Tongue (tissue), 2 donors: Measurements from ENCODE around the gene PIK3R4. TPM values are rescaled to one million over a fixed set of nuclear protein-coding genes. Genes with fewer than 3 reads are reported as not detected.

Experiments
- DNase-seq: peaks from one replicate; pipeline ENCODE4 v3.0.0-alpha.2; 2015
- total RNA-seq: library from RNA; depleted of rRNA; stranded (reverse); fragments of >200 nt; gene quantifications from one replicate; pipeline ENCODE4 v1.2.3, GENCODE V29; 2014

The PIK3R4 gene
- total RNA-seq, 1 donor from 2014 or later = 40.5 TPM

DNA sequence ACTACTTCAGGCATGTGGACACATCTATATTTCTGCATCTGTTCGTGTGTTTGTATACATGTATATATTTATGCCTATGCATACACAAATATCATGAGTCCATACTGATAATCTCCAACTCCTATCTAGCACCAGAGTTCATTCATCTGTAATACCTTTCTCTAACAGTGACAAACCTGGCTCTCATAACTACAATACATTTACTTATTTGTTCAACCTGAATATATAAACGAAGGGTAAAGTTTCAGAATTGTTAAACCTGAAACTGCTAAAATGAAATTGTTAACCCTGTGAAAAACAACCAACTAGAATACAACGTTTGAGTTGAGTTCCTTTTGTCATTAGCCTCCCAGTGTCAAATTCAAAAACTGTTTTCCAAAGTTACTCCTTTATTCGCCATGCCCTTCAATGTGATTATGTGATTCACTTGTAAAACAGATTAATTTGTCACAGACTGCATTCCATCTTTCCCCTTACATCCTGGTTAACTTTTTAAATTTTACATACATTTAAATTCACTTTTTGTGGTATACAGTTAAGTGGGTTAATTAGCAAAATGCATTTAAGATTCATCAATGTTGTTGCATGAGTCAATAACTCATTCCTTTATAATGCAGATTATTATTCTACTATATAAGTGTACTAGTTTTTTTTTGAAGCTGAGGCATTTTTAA is 58.5 kb downstream of the PIK3R4 start:
- no peak for DNase-seq

DNA sequence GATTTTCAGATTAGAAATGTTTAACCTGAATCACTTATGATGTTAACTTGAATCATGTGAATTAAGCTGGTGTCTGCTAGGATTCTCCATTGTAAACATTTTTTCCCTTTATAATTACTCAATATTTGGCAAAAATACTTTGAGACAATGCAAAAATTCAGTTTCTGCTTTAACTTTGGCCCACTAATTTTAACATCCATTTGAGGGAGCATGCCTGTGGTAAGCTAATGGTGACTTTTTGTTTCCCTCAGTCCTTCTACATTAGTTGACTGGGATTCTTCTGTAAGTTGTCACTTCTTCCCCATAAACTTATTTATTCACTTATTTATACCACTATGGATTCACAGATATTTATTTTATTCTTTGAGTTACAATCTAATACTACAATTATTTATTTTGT is 59.3 kb downstream of the PIK3R4 start:
- DNase-seq = no peak

DNA sequence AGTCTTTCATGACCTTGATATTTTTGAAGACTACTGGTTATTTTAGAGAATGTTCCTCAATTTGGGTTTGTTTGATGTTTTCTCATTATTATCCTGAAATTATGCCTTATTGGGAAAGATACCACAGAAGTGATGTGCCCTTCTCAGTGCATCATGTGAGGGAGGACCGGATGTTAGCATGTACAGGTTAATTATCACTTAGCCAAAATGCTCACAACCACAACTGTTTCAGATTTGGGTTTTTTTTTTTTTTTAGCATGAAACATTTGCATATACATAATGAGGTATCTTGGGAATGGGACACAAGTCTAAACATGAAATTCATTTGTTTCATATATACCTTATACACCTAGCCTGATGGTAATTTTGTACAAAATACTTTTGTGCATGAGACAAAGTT is 59.8 kb downstream of the PIK3R4 start:
- DNase-seq = no peak

DNA sequence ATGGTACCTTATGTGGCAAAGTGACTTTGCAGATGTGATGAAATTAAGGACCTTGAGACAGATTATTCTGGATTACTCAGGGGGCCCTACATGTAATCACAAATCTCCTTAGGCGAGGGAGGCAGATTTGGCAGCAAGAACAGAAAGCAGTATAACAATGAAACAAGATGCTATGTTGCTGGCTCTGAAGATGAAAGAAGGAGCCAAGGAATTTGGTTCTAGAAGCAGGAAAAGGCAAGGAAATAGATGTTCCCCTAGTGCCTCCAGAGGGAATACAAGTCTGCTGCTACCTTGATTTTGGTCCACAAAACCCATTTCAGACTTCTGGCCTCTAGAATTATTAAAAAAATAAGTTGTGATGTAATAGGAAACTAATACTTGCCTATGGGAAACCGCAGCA is 64.5 kb downstream of the PIK3R4 start:
- DNase-seq = no peak

DNA sequence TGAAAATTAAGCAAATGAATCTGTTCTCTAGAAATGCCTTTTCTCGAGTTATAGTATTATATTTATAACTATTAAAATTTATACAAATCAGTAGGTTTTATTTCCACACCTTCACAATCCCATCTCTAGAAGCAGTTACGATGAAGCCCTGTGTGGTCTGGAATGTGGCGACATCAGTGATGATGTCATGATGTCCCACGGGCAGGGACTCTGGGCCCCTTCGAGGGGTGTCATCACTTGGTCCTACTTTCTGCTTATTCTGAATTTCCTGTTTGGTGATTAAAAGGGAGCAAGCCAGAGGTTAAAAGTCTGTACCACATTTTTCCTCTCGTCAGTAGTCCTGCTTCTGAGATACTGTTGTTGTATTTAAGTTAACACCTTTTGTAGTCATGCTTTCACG is 67.4 kb downstream of the PIK3R4 start:
- no peak for DNase-seq

DNA sequence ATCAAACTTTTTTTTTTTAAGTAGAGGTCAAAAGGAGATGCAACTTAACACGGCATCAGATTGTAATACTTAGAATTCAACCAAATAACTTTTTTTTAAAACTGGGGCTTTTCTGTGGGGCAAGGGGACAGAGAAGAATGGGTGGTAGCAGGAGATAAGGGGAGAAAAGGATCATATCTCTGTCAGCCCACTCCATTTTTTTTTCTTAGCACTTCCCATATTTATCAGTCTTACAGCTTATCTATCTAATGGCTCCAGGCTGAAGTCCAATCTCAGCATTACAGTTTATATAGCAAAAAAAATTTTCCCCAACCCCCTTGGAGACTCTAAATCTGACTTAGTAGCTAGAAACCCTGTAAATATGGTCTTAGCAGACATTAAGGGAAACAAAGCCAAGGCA is 69.3 kb downstream of the PIK3R4 start:
- no peak for DNase-seq

DNA sequence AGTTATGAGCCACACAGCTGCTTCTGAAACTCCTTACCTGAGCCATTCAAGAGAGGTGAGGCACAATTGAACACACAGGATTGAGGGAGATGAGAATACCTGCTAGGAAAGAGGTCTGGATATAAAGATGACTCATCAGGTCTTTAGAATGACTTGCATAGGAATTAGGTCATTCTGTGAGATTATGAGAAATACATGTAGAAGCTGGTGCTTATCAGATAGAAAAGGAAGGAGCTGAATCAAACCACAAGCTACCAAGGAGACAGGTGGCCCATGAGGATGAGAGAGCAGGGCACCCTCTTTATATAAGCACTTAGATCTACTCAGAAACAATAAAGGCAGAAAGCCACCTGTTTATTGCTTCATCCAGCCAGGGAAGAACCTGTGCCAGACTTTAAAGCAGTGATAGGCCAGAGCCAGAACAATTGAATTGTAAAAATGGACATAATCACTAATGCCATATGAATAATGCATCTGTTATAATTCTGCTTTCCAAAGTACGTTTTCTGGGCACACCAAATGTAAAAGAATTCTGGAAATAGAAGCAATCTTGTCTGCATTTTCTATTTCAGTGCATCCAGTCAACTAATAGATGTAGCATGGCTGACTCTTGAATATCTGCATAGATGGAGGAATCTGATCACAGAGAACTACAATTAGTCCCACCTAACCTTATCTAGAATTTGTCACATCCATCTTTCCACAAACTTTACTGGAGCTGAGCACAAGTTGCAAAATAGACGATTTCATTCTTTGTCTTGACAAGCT is 74.9 kb downstream of the PIK3R4 start:
- no peak for DNase-seq

DNA sequence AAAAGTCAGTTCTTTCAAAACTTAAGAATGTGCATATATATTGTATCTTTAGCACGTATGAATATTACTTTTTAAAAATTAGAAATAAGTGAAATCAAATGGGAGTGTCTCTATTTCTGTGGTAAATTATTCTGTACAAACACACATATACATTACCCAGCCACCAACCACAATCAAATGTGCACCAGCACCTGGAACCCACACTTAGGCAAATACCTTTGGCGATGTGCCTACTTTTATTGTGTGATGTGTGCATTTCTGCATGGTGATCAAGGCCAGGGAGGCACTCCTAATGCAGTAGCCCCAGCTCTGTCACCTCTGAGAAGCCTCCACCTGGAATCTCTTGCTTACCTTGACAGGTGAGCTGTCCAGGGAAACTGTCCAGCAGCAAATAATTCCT is 76.9 kb downstream of the PIK3R4 start:
- no peak for DNase-seq

DNA sequence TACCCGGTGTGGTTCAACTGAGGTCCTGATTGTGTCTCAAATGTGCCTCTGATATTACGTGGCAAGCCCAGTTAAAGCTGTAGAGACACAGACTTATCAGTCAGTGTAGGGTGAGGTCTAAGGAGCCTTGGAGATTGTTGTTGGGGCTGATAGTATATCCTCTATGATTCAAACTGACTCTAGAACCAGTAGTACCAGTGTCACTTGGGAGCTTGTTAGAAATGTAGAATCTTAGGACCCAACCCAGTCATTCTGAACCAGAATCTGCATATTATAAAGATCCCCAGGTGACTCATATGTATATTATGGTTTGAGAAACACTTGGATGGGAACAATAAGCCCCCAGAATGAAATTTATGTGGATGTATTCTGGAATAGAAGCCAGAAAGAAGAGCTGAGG is 83.5 kb downstream of the PIK3R4 start:
- DNase-seq = no peak

DNA sequence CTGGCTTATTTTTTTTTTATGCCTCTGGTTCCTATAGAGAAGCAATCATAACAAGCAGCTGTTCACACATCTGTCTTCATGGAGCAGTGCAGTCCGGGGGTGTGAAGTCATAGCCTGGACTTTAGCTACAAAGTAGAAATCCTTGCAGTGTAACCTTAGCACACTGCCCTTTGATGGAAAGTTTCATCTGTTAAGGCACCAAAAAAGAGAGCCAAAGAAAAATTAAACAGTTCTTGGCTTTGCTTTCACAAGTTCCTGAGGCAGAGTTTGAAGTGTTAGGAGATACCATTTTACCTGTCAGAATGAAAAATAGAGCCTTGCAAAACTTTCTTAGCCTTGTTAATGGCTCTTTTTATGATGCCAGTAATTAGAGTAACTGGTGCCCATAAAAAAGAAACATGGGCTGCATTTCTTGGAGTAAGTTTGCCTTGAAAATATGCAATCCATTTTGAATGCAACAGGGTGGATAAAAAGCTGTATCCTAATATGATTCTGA is 84.1 kb downstream of the PIK3R4 start:
- DNase-seq = peak; percentile 93

DNA sequence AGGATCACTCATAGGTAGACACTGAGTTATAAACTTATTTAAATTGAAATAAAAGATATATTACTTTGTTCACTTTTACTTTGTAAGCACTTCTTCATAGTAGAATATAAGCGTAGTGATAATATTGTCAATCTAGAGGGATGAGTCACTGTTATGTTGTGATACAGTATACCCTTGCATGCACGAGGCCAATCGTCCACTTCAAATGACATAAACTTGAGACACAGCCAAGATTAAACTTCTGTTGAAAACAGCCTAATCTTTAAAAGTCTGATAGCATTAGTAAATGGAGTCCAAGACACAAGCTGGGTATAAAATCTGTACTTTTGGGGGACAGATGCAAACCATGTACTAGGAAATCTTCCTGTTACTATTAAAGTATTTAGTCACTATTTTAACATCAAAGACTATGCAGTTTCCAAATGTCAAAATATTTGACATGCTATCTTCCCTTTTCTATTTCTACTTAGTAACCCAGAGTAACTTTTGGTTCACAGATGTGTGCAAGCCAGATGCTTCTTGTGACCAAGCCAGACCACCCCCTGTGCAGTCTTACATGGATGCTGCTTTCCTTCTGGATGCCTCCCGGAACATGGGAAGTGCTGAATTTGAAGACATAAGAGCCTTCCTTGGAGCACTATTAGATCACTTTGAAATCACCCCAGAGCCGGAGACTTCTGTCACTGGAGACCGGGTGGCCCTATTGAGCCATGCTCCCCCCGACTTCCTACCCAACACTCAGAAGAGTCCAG is 85.3 kb downstream of the PIK3R4 start:
- peak; percentile 57 for DNase-seq

DNA sequence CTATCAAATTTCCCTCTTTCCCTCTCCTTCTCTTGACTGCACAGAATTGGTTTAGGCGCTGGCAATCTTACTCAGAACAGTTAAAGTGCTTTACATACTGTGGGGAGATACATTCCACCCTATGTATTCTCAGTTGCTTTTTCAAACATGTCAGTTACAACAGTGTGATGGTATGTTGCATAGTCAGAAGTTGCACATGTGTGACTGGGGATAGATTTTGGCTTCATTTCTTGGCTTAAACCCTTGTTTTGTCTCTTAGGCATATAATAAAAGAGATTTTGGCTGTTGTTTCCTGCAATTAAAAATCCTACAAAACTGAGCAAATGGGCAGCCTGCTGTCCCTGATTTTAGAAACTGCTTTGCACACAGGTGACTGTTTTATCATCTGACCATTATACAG is 86.7 kb downstream of the PIK3R4 start:
- peak; percentile 82 for DNase-seq

DNA sequence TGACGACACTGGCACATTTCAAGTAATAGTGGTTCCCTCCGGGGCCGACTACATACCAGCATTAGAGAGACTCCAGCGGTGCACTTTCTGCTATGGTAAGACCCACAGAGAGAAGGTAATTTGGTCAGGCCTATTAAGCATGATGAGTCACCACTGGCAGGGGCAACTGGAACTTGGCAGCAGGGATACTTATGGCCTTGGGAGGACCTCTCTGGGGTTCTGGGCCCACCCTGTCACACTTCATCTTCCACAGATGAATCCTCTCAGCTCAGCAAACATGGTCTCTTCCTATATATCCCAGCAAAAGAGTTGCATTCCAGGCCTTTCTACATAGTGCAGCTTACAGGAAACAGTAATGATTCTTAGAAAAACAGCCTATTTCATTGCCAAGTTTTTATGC is 88.0 kb downstream of the PIK3R4 start:
- peak; percentile 83 for DNase-seq

DNA sequence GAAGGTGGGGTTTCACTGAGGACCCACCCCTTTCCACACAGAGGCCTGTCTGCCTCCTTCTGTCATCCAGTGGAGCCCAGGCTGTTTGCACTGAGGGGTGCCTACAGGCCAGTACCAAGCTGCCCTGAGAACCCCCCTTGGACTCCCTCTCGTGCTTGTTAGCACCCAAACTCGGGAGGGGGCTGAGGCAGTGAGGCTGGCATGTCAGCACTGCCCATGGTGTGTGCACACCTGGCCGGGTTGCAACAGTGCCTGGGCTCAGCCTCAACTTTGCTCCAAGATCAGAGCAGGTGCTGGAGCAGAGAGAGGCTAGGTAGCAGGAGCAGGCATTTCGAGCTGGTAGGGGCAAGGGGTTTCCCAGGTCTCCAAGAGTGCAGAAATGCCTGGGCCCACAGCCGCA is 90.0 kb downstream of the PIK3R4 start:
- no peak for DNase-seq

DNA sequence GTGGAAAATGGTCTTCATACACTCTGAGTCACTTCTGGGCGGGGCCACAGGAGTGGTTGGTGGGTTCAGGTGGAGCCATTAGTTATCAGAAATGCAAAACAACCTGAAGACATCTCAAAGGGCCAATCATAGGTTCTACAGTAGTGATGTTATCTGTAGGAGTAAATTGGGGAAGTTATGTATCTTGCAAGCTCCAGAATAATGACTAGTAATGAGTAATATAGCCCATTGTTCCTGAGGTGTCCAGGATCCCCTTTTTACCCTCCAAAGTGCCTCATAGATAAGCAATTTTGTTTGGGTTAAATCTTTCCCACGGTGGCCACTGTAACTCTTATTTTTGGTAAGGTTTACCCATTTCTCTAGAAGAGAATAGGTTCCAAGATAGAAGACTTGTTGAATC is 91.7 kb downstream of the PIK3R4 start:
- no peak for DNase-seq

DNA sequence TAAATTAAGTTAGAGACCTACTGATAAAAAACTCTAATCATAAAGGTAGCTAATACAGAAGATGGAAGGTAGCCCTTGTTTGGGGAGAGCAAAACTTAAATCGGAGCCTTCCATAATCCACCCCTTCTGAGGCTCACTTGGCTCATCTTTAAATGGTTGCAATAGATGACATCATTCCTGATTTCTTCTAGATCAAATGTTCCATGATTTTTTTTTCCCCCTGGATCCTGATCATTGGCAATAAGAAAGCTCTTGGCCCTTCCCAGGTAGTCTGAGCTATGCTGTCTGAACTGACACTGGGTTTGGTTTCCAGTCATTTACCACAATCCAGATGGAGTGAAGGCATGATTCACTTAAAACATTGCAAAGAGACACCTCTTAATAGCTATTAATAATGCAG is 92.5 kb downstream of the PIK3R4 start:
- DNase-seq = no peak

DNA sequence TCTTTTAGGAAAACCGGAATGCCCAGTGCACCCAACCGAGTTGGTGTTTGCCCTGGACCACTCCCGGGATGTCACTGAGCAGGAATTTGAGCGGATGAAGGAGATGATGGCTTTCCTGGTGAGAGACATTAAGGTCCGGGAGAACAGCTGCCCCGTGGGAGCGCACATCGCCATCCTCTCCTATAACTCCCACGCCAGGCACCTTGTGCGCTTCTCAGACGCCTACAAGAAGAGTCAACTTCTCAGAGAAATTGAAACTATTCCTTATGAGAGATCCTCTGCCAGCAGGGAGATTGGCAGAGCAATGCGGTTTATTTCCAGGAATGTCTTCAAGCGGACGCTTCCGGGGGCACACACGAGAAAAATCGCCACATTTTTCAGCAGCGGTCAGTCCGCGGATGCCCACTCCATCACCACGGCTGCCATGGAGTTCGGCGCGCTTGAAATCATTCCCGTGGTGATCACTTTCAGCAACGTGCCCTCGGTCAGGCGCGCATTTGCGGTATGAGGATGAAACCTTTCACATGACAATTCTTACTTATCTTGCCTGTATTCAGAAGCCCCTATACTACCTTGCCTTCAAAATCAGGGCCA is 97.5 kb downstream of the PIK3R4 start:
- DNase-seq = no peak

DNA sequence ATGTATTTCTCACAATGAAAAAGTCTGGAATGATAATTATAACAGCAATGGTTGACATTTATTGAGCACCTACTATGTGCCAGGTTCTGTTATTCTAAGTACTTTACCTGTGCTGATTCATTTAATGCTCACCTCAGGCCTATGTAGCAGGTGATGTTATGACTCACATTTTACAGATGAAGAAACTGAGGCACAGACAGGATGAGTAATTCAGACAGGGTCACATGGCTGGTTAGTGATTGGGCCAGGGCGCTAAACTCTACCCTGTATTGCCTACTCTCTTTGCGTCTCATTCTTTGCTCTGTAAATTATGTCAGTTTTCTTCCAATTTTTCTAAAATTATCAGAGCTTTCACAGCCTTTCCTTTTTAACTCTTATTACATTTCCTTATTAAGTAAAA is 98.3 kb downstream of the PIK3R4 start:
- DNase-seq = no peak

DNA sequence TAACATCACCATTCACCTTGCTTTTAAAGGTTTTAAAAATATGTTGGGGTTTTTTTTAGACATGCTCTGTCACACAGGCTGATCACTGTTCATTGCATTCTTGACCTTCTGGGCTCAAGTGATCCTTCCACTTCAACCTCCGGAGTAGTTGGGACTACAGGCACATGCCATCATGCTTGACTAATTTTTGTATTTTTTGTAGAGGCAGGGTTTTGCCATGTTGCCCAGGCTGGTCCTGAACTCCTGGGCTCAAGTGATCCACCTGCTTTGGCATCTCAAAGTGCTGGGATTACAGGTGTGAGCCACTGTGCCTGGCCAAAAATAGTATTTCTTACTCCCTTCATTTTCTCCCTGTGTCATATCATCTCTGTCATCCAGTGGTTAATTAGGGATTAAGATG is 101.4 kb downstream of the PIK3R4 start:
- no peak for DNase-seq

DNA sequence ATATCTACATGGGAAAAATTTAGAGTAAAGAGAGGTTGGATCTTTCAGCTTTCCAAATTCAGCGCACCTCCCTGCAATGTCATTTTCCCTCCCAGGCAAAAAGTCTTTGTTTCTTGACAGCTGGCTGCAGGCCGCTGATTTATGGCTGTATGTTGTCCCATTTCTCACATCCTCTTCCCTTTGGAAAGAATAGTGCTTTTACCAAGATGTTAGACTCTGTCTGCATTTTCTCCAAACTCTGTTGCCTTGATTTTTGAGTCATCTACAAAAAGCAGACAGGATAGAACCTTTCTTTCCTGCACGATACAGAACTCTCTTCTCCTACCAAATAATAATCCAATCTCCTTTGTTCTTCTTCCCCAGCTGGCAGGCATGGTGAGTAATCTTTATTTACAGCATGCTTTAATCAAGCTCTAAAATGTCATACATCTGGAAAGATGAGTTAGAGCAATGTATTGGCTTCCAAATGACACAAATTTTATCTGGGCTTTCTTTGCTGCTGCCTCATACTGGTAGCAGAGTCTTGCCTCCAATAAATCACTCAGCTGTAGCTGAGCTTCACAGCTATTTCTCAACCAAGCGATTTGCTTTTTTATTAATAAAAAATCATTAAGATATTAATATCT is 101.9 kb downstream of the PIK3R4 start:
- DNase-seq = peak; percentile 49

DNA sequence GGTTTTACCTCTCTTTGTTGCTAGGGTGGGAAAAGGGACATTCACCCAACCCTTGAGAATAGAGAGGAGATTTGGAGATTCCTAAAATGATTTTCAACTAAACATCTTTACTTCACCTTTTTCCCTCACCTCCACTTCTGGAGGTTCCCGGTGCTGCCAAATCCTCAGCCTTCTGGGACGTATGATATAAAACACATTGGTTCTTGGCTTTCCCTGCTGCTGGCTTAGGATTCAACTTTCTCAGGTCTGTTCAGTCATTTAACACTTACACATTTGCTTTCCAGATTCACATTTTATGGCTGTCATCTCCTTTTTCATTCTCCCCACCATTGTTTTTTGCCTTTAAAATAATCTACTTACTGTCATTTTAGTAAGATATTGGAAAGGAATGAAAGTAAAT is 106.6 kb downstream of the PIK3R4 start:
- peak; percentile 73 for DNase-seq

DNA sequence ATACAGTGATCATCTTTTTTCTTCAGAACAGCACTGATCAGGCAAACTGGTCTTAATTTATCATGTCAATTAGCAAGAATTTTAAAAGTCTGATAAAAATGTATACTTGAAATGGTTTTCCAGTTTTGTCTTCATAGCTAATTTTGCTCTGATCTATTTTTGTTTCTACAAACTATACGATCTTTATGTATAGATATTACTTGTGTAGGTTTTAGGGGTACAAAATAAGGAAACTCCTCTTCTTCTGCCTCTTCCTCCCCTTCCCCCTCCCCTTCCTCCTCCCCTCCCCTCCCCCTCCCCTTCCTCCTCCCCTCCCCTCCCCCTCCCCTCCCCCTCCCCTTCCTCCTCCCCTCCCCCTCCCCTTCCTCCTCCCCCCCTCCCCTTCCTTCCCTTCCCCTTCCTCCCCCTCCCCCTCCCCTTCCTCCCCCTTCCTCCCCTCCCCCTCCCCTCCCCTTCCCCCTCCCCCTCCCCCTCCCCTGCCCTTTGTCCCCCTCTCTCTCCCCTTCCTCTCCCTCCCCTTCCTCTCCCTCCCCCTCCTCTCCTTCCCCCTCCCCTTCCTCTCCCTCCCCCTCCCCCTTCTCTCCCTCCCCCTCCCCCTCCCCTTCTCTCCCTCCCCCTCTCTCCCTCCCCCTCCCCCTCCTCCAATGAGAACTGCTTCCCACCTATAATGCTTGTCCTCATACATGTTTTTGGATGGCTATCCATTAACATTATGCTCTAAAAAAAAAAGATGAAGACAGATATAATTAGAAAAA is 110.0 kb downstream of the PIK3R4 start:
- no peak for DNase-seq
